Fibroblast of the aortic adventitia (primary cell): ENCODE data around the gene IPO4. TPM values are rescaled to one million over a fixed set of nuclear protein-coding genes. Genes with fewer than 3 reads are reported as not detected.
A peak's percentile ranks its signal among the peaks of the same experiment; 100 is the strongest.

Experiments
- DNase-seq: peaks from one replicate; pipeline ENCODE4 v3.0.0-alpha.2; 2010; ENCODE audit warnings: low read depth
- H3K4me3 ChIP-seq: 2 replicates; pipeline ENCODE4 v1.5.1; 2011; ENCODE audit warnings: low read depth, mild to moderate bottlenecking, control low read depth, low read length, moderate library complexity
- total RNA-seq: library from RNA; depleted of rRNA; stranded (reverse); fragments of >200 nt; gene quantifications from 2 replicates; pipeline ENCODE4 v1.2.3, GENCODE V29; 2012; ENCODE audit warnings: low replicate concordance
- TF ChIP-seq, protein P1 (sequence below): IDR thresholded peaks from 2 replicates; pipeline ENCODE4 v1.5.1; 2011; ENCODE audit warnings: mild to moderate bottlenecking, low read length, control low read depth, inconsistent platforms; ENCODE audit not compliant: insufficient read depth

IPO4 gene
- total RNA-seq, 1 donor: 44.0 TPM

DNA sequence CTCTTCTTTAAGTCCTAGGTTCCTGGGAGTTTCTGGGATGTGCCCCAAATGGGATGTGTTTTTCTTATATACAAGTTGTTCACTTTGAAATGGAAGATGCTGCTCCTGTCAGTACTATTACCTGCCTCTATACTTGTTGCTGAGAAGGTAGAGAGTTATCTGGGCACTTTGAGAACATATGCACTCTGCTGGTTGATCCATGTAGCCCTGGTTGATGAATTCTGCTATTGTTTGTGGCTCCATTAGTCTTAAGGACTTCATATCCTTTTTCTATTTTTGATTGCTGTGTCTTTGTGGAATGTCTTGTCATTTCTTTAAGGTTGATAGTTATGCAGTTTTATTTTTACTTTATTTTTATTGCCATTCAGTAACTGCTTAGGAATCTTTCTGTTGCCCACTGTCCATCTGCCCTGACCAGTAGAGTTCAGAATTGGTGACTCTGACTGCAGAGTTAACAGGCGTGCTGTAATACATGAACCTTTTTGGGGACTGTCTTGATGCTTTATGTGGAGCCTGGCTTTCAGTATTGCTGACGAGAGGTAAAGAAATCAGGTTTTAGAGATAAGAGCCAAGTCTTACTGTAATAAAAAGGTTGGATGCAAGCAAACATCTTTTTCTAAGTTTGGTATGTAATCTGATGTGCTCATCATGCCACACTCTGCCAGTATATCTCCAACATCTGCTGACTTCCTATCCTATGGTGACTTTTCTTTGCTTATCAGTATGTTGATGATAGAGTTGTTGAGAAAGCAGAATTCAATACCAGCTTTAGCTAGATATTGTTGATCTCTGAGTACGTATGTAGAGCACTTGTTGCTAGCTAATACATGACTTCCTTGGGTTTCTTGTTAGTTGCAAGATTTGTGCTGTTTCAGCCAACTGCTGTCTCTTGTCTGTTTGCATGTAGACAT, 45.7 kb upstream of the IPO4 start:
- TF ChIP-seq, protein P1, sequence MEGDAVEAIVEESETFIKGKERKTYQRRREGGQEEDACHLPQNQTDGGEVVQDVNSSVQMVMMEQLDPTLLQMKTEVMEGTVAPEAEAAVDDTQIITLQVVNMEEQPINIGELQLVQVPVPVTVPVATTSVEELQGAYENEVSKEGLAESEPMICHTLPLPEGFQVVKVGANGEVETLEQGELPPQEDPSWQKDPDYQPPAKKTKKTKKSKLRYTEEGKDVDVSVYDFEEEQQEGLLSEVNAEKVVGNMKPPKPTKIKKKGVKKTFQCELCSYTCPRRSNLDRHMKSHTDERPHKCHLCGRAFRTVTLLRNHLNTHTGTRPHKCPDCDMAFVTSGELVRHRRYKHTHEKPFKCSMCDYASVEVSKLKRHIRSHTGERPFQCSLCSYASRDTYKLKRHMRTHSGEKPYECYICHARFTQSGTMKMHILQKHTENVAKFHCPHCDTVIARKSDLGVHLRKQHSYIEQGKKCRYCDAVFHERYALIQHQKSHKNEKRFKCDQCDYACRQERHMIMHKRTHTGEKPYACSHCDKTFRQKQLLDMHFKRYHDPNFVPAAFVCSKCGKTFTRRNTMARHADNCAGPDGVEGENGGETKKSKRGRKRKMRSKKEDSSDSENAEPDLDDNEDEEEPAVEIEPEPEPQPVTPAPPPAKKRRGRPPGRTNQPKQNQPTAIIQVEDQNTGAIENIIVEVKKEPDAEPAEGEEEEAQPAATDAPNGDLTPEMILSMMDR: no peak
- DNase-seq: no peak
- no peak overlapping the region for H3K4me3 ChIP-seq

GRCh38 chr14:24233538-24233866, 44.9 kb upstream of the IPO4 start:
- DNase-seq: no peak
- TF ChIP-seq, protein P1: no peak
- H3K4me3 ChIP-seq: peak overlapping the region; percentile 97

GRCh38 chr14:24232645-24233537, 44.3 kb upstream of the IPO4 start, which contains the start of gene GMPR2:
TSS of gene GMPR2 (plus strand) at chr14:24232929. CDS start at chr14:24233254, 325 bp downstream.
- DNase-seq: no peak
- TF ChIP-seq, protein P1: no peak
- H3K4me3 ChIP-seq: peak within 1 kb of the TSS; percentile 97

- TF ChIP-seq, protein P1: no peak
- peak; percentile 98 for DNase-seq
- H3K4me3 ChIP-seq: peak within 1 kb of the TSS; percentile 97
Measured at GRCh38 chr14:24232121-24232644, 43.6 kb upstream of the IPO4 start, which contains the start of gene NEDD8. TSS of gene NEDD8 (minus strand) at chr14:24232367. CDS start at chr14:24232267, 100 bp downstream.

DNA sequence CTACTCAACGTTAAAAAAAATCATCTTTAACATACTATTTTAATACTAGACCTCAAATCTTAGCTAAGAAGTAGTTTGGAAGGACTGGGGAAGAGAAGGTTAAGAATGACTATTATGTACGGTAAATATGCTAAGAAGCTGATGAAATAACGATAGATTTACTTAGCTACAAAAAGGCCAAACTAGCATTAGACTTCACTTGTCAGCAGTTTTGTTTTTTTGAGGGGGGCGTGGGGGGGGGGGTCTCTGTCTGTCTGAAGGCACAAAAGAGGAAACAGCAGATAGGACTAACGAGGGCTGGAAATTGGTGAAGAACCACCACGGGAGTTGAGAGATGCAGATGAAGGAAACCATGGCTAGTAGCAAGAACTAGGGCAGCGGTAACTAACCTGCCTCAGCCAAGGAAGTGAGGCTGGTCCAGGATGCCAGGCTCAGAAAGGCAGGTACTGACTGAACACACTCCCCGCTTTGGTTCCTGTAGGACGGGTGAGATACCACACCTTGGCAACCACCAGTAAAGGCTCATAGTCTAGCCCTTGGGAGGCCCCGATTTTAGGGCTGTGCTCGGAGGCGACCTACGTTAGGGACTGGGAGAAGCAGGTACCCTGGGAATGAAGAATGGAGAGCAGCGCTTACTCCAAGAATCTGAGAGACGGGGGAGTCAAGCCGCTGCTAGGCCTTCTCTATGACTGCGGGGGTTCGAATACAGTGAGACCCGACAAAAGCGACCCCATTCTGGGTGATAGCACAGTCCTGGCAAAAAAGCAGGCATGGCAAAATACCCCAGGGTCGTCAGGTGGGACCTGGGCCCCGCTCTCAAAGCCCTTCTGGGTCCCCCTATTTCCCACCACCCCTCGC, 42.9 kb upstream of the IPO4 start:
- TF ChIP-seq, protein P1: no peak
- DNase-seq: no peak
- peak overlapping the region; percentile 97 for H3K4me3 ChIP-seq

DNA sequence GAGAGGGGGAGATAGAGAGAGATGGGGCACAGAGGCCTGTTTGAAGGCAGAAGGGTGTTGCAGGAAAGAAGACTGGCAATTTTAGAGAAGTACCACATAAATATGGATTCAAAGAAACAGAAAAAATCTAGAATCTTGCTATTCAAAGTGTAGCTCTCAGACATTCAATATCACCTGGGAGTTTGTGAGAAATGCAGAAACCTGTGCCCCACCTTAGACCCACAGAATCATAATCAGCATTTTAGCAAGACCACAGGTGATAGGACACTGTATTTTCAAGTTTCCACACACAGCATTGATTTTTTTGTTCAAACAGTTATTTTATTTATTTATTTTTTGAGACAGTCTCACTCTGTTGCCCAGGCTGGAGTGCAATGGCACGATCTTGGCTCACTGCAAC, 40.3 kb upstream of the IPO4 start:
- TF ChIP-seq, protein P1: no peak
- DNase-seq: no peak
- no peak overlapping the region for H3K4me3 ChIP-seq
